ENCODE data around the gene EEFSEC. TPM values are rescaled to one million over a fixed set of nuclear protein-coding genes. Genes with fewer than 3 reads are reported as not detected.

The EEFSEC gene
- total RNA-seq, 6 donors from 2014 or later, result 14.9 to 38.8 (median 17.9) TPM

GRCh38 chr3:128359846-128360642, 206.8 kb downstream of the EEFSEC start:
- TF ChIP-seq POLR2AphosphoS5 (IDR thresholded peaks at IDR 0.05) (no peak), CTCF (IDR thresholded peaks at IDR 0.05) (no peak)
- 95 to 97% methylated on average over 4 to 8 of the region's 8 CpGs for WGBS, 2 donors
- no peaks in the 10 kb centered on the region for H3K27me3 ChIP-seq
- peaks cover 0 to 8% (median 1%) of the 10 kb centered on the region in 4 donors for H3K4me1 ChIP-seq
- no peak overlapping the region for H3K4me3 ChIP-seq
- no peaks in the 10 kb centered on the region for H3K9me3 ChIP-seq
- ATAC-seq (ENCODE audit: low FRiP score in 2 of 2) (no peak), DNase-seq (no peak)
- no peak overlapping the region for H3K27ac ChIP-seq
- peaks cover 0 to 7% (median 5%) of the 10 kb centered on the region in 4 donors for H3K36me3 ChIP-seq

- no peak overlapping the region for H3K4me3 ChIP-seq
These were observed 207.5 kb downstream of the EEFSEC start for GRCh38 chr3:128360705-128361271.

GRCh38 chr3:128362026-128362965, 209.0 kb downstream of the EEFSEC start:
- H3K27me3 ChIP-seq, result no peaks in the 10 kb centered on the region
- no peak overlapping the region for H3K4me3 ChIP-seq
- no peak for DNase-seq
- no peak for TF ChIP-seq CTCF (IDR thresholded peaks at IDR 0.05)
- TF ChIP-seq POLR2AphosphoS5 (IDR thresholded peaks at IDR 0.05), result no peak
- no peak for TF ChIP-seq EP300 (IDR thresholded peaks at IDR 0.05)
- peaks cover 0 to 10% (median 5%) of the 10 kb centered on the region in 4 donors for H3K36me3 ChIP-seq
- peaks cover 0 to 6% (median 0%) of the 10 kb centered on the region in 4 donors for H3K4me1 ChIP-seq
- no peak for ATAC-seq (ENCODE audit: low FRiP score in 2 of 2)
- H3K9me3 ChIP-seq, result no peaks in the 10 kb centered on the region
- 93 to 95% methylated on average over 13 to 16 of the region's 16 CpGs for WGBS, 2 donors
- no peak overlapping the region for H3K27ac ChIP-seq

More at GRCh38 chr3:128360705-128361271, 207.5 kb downstream of the EEFSEC start:
- no peak overlapping the region for H3K27ac ChIP-seq
- TF ChIP-seq CTCF (IDR thresholded peaks at IDR 0.05) (no peak), POLR2AphosphoS5 (IDR thresholded peaks at IDR 0.05) (no peak)
- peaks cover 0 to 6% (median 0%) of the 10 kb centered on the region in 4 donors for H3K4me1 ChIP-seq
- no peaks in the 10 kb centered on the region for H3K27me3 ChIP-seq
- WGBS, 2 donors, result 66 to 70% methylated on average over 6 of the region's 6 CpGs
- peaks cover 0 to 10% (median 5%) of the 10 kb centered on the region in 4 donors for H3K36me3 ChIP-seq
- ATAC-seq (ENCODE audit: low FRiP score in 2 of 2), result peak in 1 of 2 donors; percentile 27
- DNase-seq, result no peak
- H3K9me3 ChIP-seq, result no peaks in the 10 kb centered on the region

- peaks cover 0 to 5% (median 1%) of the 10 kb centered on the region in 4 donors for H3K36me3 ChIP-seq
- DNase-seq (no peak), ATAC-seq (ENCODE audit: low FRiP score in 2 of 2) (no peak)
- H3K4me3 ChIP-seq, result no peak overlapping the region
- 94 to 95% methylated on average over 5 to 6 of the region's 6 CpGs for WGBS, 2 donors
- no peak overlapping the region for H3K27ac ChIP-seq
- peaks cover 5 to 21% (median 6%) of the 10 kb centered on the region in 4 donors for H3K4me1 ChIP-seq
- no peak for TF ChIP-seq POLR2A (IDR thresholded peaks at IDR 0.05)
- TF ChIP-seq POLR2AphosphoS5 (IDR thresholded peaks at IDR 0.05), result no peak
- no peak for TF ChIP-seq CTCF (IDR thresholded peaks at IDR 0.05)
- no peak for TF ChIP-seq EP300 (IDR thresholded peaks at IDR 0.05)
- no peaks in the 10 kb centered on the region for H3K9me3 ChIP-seq
- no peaks in the 10 kb centered on the region for H3K27me3 ChIP-seq
These were observed 211.0 kb downstream of the EEFSEC start for GRCh38 chr3:128364291-128364690.
